GM19238 (cell line): ENCODE measurements around the gene NRBF2.
"Not testable (repeated sequence)": the region's sequence is repeated elsewhere in the genome, so short reads cannot be mapped to it uniquely, and the experiment has no call there.

Source experiments
- DNase-seq: peaks from one replicate; pipeline ENCODE4 v3.0.0; 2011; ENCODE audit warnings: low spot score; ENCODE audit not compliant: insufficient read length

The NRBF2 gene

GRCh38 chr10:63133056-63133820, at the start of gene NRBF2:
Gene NRBF2 (plus strand): TSS chr10:63133328. CDS start chr10:63133471, 143 bp downstream.
- DNase-seq, result peak; percentile 81

GRCh38 chr10:63083406-63083805, 49.7 kb upstream of the NRBF2 start:
- DNase-seq, result not testable (repeated sequence)

GRCh38 chr10:63083904-63084689, 49.0 kb upstream of the NRBF2 start:
- peak; percentile 16 for DNase-seq

- DNase-seq, result no peak
These were observed 48.3 kb upstream of the NRBF2 start for GRCh38 chr10:63084690-63085382.

GRCh38 chr10:63093227-63093626, 39.9 kb upstream of the NRBF2 start:
- no peak for DNase-seq

GRCh38 chr10:63094405-63094804, 38.7 kb upstream of the NRBF2 start:
- DNase-seq, result no peak

- no peak for DNase-seq
These were observed 38.2 kb upstream of the NRBF2 start for GRCh38 chr10:63094881-63095280.

- no peak for DNase-seq
These were observed 33.4 kb upstream of the NRBF2 start for GRCh38 chr10:63099734-63100133.

GRCh38 chr10:63101091-63101490, 32.0 kb upstream of the NRBF2 start:
- DNase-seq, result not testable (repeated sequence)

GRCh38 chr10:63102279-63102883, 30.7 kb upstream of the NRBF2 start:
- not testable (repeated sequence) for DNase-seq

- DNase-seq, result not testable (repeated sequence)
These were observed 29.9 kb upstream of the NRBF2 start for GRCh38 chr10:63103178-63103577.

GRCh38 chr10:63103971-63104409, 29.1 kb upstream of the NRBF2 start:
- DNase-seq, result no peak

- no peak for DNase-seq
These were observed 27.7 kb upstream of the NRBF2 start for GRCh38 chr10:63105225-63106110.

GRCh38 chr10:63106111-63106755, 26.9 kb upstream of the NRBF2 start:
- no peak for DNase-seq

GRCh38 chr10:63107943-63108437, 25.1 kb upstream of the NRBF2 start:
- DNase-seq, result no peak

GRCh38 chr10:63110940-63111339, 22.2 kb upstream of the NRBF2 start:
- DNase-seq, result no peak

- DNase-seq, result no peak
These were observed 18.9 kb upstream of the NRBF2 start for GRCh38 chr10:63114031-63114814.

GRCh38 chr10:63115732-63116383, 17.3 kb upstream of the NRBF2 start:
- no peak for DNase-seq
